GM23248 (cell line): ENCODE results near the gene FLRT1. TPM values are rescaled to one million over a fixed set of nuclear protein-coding genes. Genes with fewer than 3 reads are reported as not detected.

Experiments used
- DNase-seq: peaks from one replicate; pipeline ENCODE4 v3.0.0-alpha.2; 2015
- H2AFZ ChIP-seq: fragments of 200-600 bp; sonication (generic); 2 replicates; pipeline ENCODE4 v1.6.1; 2016; ENCODE audit warnings: antibody characterized with exemption
- H3F3A ChIP-seq: fragments of 200-600 bp; sonication (generic); 2 replicates; pipeline ENCODE4 v1.6.1; 2016; ENCODE audit warnings: mild to moderate bottlenecking, antibody characterized with exemption, mixed run types; ENCODE audit not compliant: insufficient read depth
- H3K27ac ChIP-seq: fragments of 200-600 bp; sonication (generic); 2 replicates; pipeline ENCODE4 v1.5.1; 2016; ENCODE audit warnings: mild to moderate bottlenecking
- H3K27me3 ChIP-seq: fragments of 200-600 bp; sonication (generic); replicated peaks from 2 replicates; pipeline ENCODE4 v1.6.1; 2016; ENCODE audit warnings: mild to moderate bottlenecking; ENCODE audit not compliant: insufficient read depth
- H3K36me3 ChIP-seq: fragments of 200-600 bp; sonication (generic); 2 replicates; pipeline ENCODE4 v1.6.1; 2016; ENCODE audit warnings: low read depth, mild to moderate bottlenecking
- H3K4me1 ChIP-seq: fragments of 200-600 bp; sonication (generic); 2 replicates; pipeline ENCODE4 v1.6.1; 2016; ENCODE audit warnings: mild to moderate bottlenecking; ENCODE audit not compliant: insufficient read depth
- H3K4me2 ChIP-seq: fragments of 200-600 bp; sonication (generic); one replicate; pipeline ENCODE4 v1.6.1; 2016; ENCODE audit warnings: mild to moderate bottlenecking; ENCODE audit not compliant: unreplicated experiment
- H3K4me3 ChIP-seq: fragments of 200-600 bp; sonication (generic); 2 replicates; pipeline ENCODE4 v1.5.1; 2016; ENCODE audit warnings: mild to moderate bottlenecking
- H3K79me2 ChIP-seq: fragments of 200-600 bp; sonication (generic); 2 replicates; pipeline ENCODE4 v1.6.1; 2016; ENCODE audit warnings: mild to moderate bottlenecking; ENCODE audit not compliant: insufficient read depth
- H3K9ac ChIP-seq: fragments of 200-600 bp; sonication (generic); 2 replicates; pipeline ENCODE4 v1.6.1; 2016; ENCODE audit warnings: mild to moderate bottlenecking
- H3K9me2 ChIP-seq: fragments of 200-600 bp; sonication (generic); 2 replicates; pipeline ENCODE4 v1.6.1; 2016; ENCODE audit warnings: mixed run types, mild to moderate bottlenecking, moderate library complexity; ENCODE audit not compliant: insufficient read depth
- H3K9me3 ChIP-seq: fragments of 200-600 bp; sonication (generic); one replicate; pipeline ENCODE4 v1.6.1; 2017; ENCODE audit warnings: low read depth
- H4K20me1 ChIP-seq: fragments of 200-600 bp; sonication (generic); 2 replicates; pipeline ENCODE4 v1.6.0; 2016; ENCODE audit not compliant: insufficient read depth
- EZH2 ChIP-seq: fragments of 200-600 bp; sonication (generic); IDR thresholded peaks from 2 replicates; pipeline ENCODE4 v1.6.1; 2018; ENCODE audit warnings: antibody characterized with exemption, mild to moderate bottlenecking; ENCODE audit not compliant: insufficient read depth, poor library complexity, severe bottlenecking
- EZH2phosphoT487 ChIP-seq: fragments of 200-600 bp; sonication (generic); IDR thresholded peaks from 2 replicates; pipeline ENCODE4 v1.6.1; 2018; ENCODE audit warnings: antibody characterized with exemption, moderate library complexity, mild to moderate bottlenecking, low read depth; ENCODE audit not compliant: insufficient read depth
- WGBS, 2 experiments: methylation state at CpG; one replicate each; pipeline ENCODE4 v1.1.6; 2015 to 2017; ENCODE audit warnings: low lambda C conversion rate in 2 of 2, low coverage in 1 of 2; ENCODE audit errors: missing lambda C conversion rate in 2 of 2; 5-methylcytosine and 5-hydroxymethylcytosine counted together
- in situ Hi-C: fragments of 300-500 bp; cut with MboI; formaldehyde crosslinking; loops from 2 replicates; pipeline ENCODE4 v1.15.0; 2020
- polyA plus RNA-seq: library from polyadenylated mRNA; unstranded; fragments of >200 nt; fragmentation: Nextera tagmentation; extraction: Ambion mirVana; gene quantifications from 2 replicates; pipeline ENCODE4 v1.2.1, GENCODE V29; 2016
- total RNA-seq: library from RNA; depleted of rRNA; stranded (reverse); fragments of >200 nt; shearing (Covaris generic); gene quantifications from 2 replicates; pipeline ENCODE4 v1.2.3, GENCODE V29; 2014

FLRT1 gene
- total and polyA plus RNA-seq, 2 experiments from 2014 or later: 0.09 to 0.22 TPM

DNA sequence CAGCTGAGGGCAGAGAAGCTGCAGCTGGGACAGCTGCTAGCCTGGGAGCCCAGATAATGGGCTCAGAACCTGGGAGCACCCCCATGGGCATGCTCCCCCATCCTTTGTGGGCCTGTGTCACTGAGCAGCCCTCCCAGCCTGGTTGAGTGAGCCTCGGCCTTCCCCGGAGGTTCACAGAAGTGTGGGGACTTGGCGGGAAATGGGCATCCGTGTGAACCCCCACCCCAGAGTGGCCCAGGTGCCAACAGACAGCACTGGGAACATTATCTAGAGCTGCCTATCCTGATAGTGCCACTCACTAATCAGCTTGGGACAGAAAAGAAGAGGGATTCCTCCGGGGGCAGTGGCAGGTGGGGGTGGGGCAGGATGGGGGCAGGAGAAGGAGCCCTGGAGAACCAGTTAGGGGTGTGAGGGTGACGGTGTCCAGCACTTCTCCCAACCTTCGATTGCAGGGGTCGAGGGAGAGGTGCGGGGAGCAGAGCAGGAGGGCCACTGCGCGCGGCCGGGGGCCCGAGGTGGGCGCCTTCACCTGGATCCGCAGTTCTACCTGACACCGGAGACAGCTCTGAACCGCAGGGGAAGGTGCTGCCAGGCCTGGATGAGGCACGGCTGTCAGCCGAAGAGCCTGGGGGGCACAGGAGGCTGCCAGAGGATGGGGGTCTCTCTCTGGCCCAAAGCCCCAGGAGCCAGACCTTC is 33.1 kb downstream of the FLRT1 start:
- 91% methylated on average over 12 to 16 of the region's 20 CpGs for WGBS, 2 experiments
- Histone ChIP-seq H3K4me2 (no peak overlapping the region), H3K27me3 (no peaks in the 10 kb centered on the region), H3K9me2 (no peaks in the 10 kb centered on the region), H2AFZ (no peak overlapping the region), H3K79me2 (no peaks in the 10 kb centered on the region), H3K4me3 (no peak overlapping the region), H3K9me3 (no peaks in the 10 kb centered on the region), H3K36me3 (no peaks in the 10 kb centered on the region), H3K27ac (no peak overlapping the region), H3F3A (no peaks in the 10 kb centered on the region), H3K4me1 (no peaks in the 10 kb centered on the region), H3K9ac (no peak overlapping the region), H4K20me1 (no peaks in the 10 kb centered on the region)
- DNase-seq: no peak
- in situ Hi-C loops: no loop called here
- TF ChIP-seq EZH2: no peak

DNA sequence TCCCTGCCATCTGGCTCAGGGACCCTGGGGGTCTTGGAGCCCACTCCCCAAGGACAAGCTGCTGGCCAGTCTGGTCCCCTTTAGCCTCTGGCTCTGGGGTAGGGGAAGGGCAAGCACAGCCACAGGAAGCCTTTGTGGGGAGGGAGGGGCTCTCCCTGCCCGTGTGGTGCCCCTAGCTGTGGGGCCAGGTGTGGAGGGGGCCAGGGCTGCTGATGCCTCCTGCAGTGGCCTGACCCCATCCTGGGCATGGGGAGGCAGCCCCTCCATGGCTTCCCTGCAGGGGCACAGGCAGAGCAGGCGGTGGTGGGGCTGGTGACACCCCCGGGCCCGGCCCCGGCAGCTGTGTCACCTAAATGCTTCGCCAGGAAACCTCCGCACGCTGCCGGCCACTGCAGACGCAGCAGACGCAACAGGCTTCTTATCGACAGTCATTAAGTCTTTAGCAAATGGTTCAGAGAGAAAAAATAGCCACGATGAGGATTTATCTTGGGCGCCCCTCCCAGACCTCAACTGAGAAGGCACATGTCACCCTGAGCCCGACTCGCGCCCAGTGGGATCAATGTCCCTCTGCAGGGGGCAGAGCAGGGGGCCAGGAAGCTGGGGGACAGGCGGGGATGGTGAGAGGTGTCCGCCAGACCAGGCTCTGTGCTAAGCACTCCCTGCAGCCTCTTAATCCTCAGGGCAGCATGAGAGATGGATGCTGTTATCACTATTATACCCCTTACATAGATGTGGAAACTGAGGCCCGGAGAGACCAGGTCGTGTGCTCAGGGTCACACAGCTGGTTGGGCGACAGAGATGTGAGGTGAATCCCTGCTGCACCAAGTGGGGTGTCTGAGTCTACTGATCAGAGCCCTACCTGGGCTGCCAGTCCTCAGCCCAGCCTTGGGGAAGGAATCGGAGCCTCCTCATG is 33.9 kb downstream of the FLRT1 start:
- Histone ChIP-seq H3K79me2 (no peaks in the 10 kb centered on the region), H3K9me3 (no peaks in the 10 kb centered on the region), H3K4me2 (no peak overlapping the region), H3K36me3 (no peaks in the 10 kb centered on the region), H3K27me3 (no peaks in the 10 kb centered on the region), H3K9ac (no peak overlapping the region), H3K4me1 (no peaks in the 10 kb centered on the region), H3K27ac (no peak overlapping the region), H3K4me3 (no peak overlapping the region), H3F3A (no peaks in the 10 kb centered on the region), H3K9me2 (no peaks in the 10 kb centered on the region), H2AFZ (no peak overlapping the region), H4K20me1 (no peaks in the 10 kb centered on the region)
- WGBS, 2 experiments: 76 to 86% methylated on average over 22 to 23 of the region's 23 CpGs
- no peak for TF ChIP-seq EZH2
- TF ChIP-seq EZH2phosphoT487: no peak
- in situ Hi-C loops: no loop called here
- DNase-seq: no peak

DNA sequence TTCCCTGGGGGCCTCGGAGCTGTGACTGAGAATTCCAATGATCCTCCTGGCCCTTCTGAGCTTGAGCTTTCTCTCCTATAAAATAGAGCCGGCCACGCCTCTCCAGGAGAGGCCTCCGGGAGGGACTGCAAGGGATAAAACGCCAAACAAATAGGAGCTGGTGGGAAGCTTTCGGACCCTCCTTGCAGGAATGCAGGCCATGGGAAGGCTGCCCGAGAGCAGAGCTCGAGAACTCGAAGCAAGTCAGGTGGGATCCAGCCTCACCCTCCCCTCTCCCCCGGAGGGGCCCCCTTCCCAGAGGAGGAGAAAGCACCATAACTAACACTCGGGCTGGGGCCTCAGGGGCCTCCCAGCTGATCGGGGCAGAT is 34.6 kb downstream of the FLRT1 start:
- DNase-seq: no peak
- H4K20me1 ChIP-seq: no peaks in the 10 kb centered on the region
- 74 to 82% methylated on average over 12 of the region's 12 CpGs for WGBS, 2 experiments
- no peaks in the 10 kb centered on the region for H3K36me3 ChIP-seq
- H3K9me2 ChIP-seq: no peaks in the 10 kb centered on the region
- no peaks in the 10 kb centered on the region for H3K9me3 ChIP-seq
- no peak overlapping the region for H3K9ac ChIP-seq
- no peaks in the 10 kb centered on the region for H3K79me2 ChIP-seq
- no peak overlapping the region for H3K27ac ChIP-seq
- H3K4me3 ChIP-seq: no peak overlapping the region
- H2AFZ ChIP-seq: no peak overlapping the region
- no peak overlapping the region for H3K4me2 ChIP-seq
- in situ Hi-C loops: no loop called here
- H3K4me1 ChIP-seq: no peaks in the 10 kb centered on the region
- TF ChIP-seq EZH2phosphoT487: no peak
- no peaks in the 10 kb centered on the region for H3F3A ChIP-seq
- H3K27me3 ChIP-seq: no peaks in the 10 kb centered on the region

DNA sequence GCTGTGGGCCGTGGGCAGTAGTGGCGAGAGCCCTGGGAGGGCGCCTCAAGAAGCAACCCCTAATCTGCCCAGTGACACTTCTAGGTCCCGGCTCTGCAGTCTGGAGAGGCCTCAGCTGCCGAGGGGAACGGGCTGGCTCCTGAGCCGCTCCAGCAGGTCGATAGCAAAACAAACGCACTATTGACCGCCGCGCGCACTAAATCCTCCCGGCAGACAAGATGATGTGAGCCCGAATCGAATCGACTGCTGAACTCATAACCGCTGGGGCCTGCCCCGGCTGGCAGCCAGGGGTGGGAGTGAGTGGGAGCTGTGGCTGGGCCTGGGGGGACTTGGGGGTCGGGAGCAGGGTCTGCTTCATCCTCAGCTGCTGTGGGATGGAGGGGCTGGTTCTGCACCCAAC is 36.1 kb downstream of the FLRT1 start:
- H3F3A ChIP-seq: no peaks in the 10 kb centered on the region
- WGBS, 2 experiments: 81 to 91% methylated on average over 19 to 20 of the region's 20 CpGs
- H3K27ac ChIP-seq: no peak overlapping the region
- in situ Hi-C loops: no loop called here
- H3K36me3 ChIP-seq: no peaks in the 10 kb centered on the region
- H3K4me2 ChIP-seq: no peak overlapping the region
- H3K27me3 ChIP-seq: no peaks in the 10 kb centered on the region
- no peak overlapping the region for H3K4me3 ChIP-seq
- no peaks in the 10 kb centered on the region for H4K20me1 ChIP-seq
- no peaks in the 10 kb centered on the region for H3K79me2 ChIP-seq
- no peaks in the 10 kb centered on the region for H3K4me1 ChIP-seq
- no peak overlapping the region for H3K9ac ChIP-seq
- TF ChIP-seq EZH2 (no peak), EZH2phosphoT487 (no peak)
- H3K9me3 ChIP-seq: no peaks in the 10 kb centered on the region
- H3K9me2 ChIP-seq: no peaks in the 10 kb centered on the region
- no peak overlapping the region for H2AFZ ChIP-seq
- no peak for DNase-seq
